Measurements from ENCODE around the gene PTGIS. TPM values are rescaled to one million over a fixed set of nuclear protein-coding genes. Genes with fewer than 3 reads are reported as not detected.

The PTGIS gene
- total RNA-seq, 2 donors from 2014 or later: 4.5 to 13.0 TPM

- intact Hi-C loops (cut with DNase I, micrococcal nuclease): no loop called here
- no peak for ATAC-seq
- no peak for DNase-seq
Observed at GRCh38 chr20:49466114-49466912, 101.6 kb downstream of the PTGIS start.

GRCh38 chr20:49464556-49464955 lies 103.4 kb downstream of the PTGIS start:
- ATAC-seq (no peak), DNase-seq (no peak)
- intact Hi-C loops (cut with DNase I, micrococcal nuclease): no loop called here

- intact Hi-C loops (cut with DNase I, micrococcal nuclease): no loop called here
Observed at GRCh38 chr20:49462626-49463025, 105.3 kb downstream of the PTGIS start.

DNA sequence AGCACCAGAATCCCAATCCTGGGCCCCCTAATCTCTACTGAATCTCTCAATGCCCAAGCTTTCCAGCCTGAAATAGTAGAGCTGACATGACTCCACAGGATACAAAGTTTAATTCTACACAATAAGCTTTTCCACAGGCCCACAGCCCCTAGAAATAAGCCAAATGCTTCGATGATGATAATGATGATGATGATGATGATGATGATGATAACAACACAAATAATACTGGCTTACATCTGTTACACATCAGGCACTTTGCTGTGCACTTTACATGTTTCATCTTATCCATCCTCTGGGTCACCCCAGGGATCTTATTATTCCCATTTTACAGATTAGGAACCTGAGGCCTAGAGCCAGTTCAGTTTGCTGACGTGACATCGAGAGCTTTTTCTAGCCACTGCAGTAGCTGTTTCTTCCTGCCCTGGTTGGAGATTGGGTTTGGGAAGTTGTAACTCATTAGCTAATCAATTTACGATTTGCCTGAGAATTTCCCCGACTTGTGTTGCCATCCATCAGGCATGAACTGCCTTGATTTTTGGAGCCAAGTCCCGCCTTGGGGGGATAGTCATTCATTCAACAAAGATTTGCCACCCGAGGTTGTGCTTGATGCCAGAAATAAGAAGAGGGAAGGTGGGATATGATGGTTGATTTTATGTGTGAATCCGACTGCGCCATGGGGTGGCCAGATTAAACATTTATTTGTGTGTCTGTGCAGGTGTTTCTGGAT lies 105.9 kb downstream of the PTGIS start:
- ATAC-seq: no peak
- intact Hi-C loops (cut with DNase I, micrococcal nuclease): no loop called here
- no peak for DNase-seq

More at GRCh38 chr20:49462626-49463025, 105.3 kb downstream of the PTGIS start:
- DNase-seq (no peak), ATAC-seq (no peak)

- intact Hi-C loops (cut with DNase I, micrococcal nuclease): no loop called here
- ATAC-seq (no peak), DNase-seq (no peak)
Observed at GRCh38 chr20:49460916-49461315, 107.0 kb downstream of the PTGIS start.

GRCh38 chr20:49460131-49460530 lies 107.8 kb downstream of the PTGIS start:
- ATAC-seq (no peak), DNase-seq (no peak)
- intact Hi-C loops (cut with DNase I, micrococcal nuclease): no loop called here

DNA sequence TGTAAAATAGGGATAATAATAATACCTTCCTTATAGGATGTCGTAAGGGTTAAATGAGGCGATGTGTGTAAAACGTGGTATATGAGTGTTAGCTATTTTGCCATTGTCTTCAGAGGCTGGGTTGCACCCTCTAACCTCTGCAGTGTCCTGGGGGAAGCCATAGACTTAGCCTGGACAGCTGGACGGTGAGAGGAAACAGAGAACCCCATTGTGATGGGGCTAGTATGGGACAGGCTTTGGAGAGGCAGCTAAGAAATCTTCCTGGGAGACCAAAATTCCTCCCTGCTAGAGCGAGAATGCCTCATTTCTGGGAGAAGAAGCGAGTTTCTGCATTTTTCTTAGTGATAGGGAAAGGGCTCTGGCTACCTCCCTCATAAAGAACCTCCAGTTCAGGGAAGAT lies 108.3 kb downstream of the PTGIS start:
- no peak for DNase-seq
- intact Hi-C loops (cut with DNase I, micrococcal nuclease): no loop called here

GRCh38 chr20:49457444-49457843 lies 110.5 kb downstream of the PTGIS start:
- intact Hi-C loops (cut with DNase I, micrococcal nuclease): no loop called here
- DNase-seq (no peak), ATAC-seq (no peak)

More for the DNA sequence above, 108.3 kb downstream of the PTGIS start:
- no peak for ATAC-seq

- DNase-seq (no peak), ATAC-seq (no peak)
- intact Hi-C loops (cut with DNase I, micrococcal nuclease): no loop called here
Observed at GRCh38 chr20:49456646-49457045, 111.3 kb downstream of the PTGIS start.

DNA sequence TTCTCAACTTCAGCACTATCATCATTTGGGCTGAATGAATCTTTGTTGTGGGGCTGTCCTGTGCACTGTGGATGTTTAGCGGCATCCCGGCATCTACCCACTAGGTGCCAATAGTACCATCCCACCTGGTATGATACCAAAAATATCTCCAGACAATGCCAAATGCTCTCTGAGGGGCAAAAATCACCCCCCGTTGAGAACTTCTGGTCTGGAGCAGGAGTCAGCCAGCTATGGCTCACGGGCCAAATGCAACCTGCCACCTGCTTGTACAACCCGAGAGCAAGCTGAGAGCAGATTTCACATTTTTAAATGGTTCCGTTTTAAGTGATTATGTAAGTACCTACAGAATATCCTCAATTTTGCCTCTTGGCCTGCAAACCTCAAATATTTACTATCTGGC lies 112.2 kb downstream of the PTGIS start:
- ATAC-seq: no peak
- DNase-seq: no peak
- intact Hi-C loops (cut with DNase I, micrococcal nuclease): no loop called here

Other genes starting within 250 kb of the PTGIS start
- 1 to 10 TPM in 1 of 2 donors, under 1 TPM in 1; 0.24 to 2.0 TPM for gene KCNB1, start 85.5 kb downstream of the PTGIS start, total RNA-seq
- gene B4GALT5, start 145.7 kb upstream of the PTGIS start, total RNA-seq: 10 to 100 TPM; 58.1 to 64.8 TPM
- gene SLC9A8, start 244.7 kb upstream of the PTGIS start, total RNA-seq: 10 to 100 TPM; 16.5 to 18.7 TPM